ENCODE results near the gene KIF6.
"Not testable (repeated sequence)": the region's sequence is repeated elsewhere in the genome, so short reads cannot be mapped to it uniquely, and the experiment has no call there.

KIF6 gene

GRCh38 chr6:39517756-39518155, 207.5 kb downstream of the KIF6 start:
- Histone ChIP-seq H3K36me3 (ENCODE audit: control insufficient read depth in 4 of 4, insufficient read depth in 4 of 4, low read length in 3 of 4) (no peaks in the 10 kb centered on the region), H3K4me1 (ENCODE audit: control extremely low read depth in 1 of 4, control insufficient read depth in 4 of 4, insufficient read depth in 4 of 4, low read length in 3 of 4) (no peaks in the 10 kb centered on the region), H3K9me3 (ENCODE audit: control extremely low read depth in 1 of 5, control insufficient read depth in 4 of 5, insufficient read depth in 2 of 5, low read depth in 1 of 5, low read length in 4 of 5) (no peaks in the 10 kb centered on the region), H3K4me3 (ENCODE audit: control insufficient read depth in 1 of 7, extremely low read depth in 1 of 7, insufficient read depth in 4 of 7, low read depth in 2 of 7, low read length in 6 of 7) (no peak overlapping the region), H3K27ac (ENCODE audit: insufficient read depth in 1 of 2, low read depth in 1 of 2, low read length in 2 of 2, poor library complexity in 1 of 2, severe bottlenecking in 2 of 2) (no peak overlapping the region), H3K27me3 (replicated peaks in 2 of 5; ENCODE audit: control insufficient read depth in 4 of 5, insufficient read depth in 5 of 5, low read length in 4 of 5) (peaks cover 0 to 10% (median 4%) of the 10 kb centered on the region in 5 experiments)
- DNase-seq: no peak
- POLR2A ChIA-PET: no interaction called here
- no CpG with 5 or more reads among the region's 1 CpG for WGBS (ENCODE audit: insufficient coverage)
- CTCF ChIA-PET: interaction anchor here (1.1 kb wide), 1 partner anchor 8 kb away, joined by 3 read pairs; no protein-coding TSS in a partner anchor

GRCh38 chr6:39516471-39516870, 208.7 kb downstream of the KIF6 start:
- no peaks in the 10 kb centered on the region for H3K9me3 ChIP-seq (ENCODE audit: control extremely low read depth in 1 of 5, control insufficient read depth in 4 of 5, insufficient read depth in 2 of 5, low read depth in 1 of 5, low read length in 4 of 5)
- H3K4me3 ChIP-seq (ENCODE audit: control insufficient read depth in 1 of 7, extremely low read depth in 1 of 7, insufficient read depth in 4 of 7, low read depth in 2 of 7, low read length in 6 of 7): no peak overlapping the region
- ChIA-PET POLR2A (no interaction called here), CTCF (no interaction called here)
- no peak for DNase-seq
- peaks cover 0 to 10% (median 4%) of the 10 kb centered on the region in 5 experiments for H3K27me3 ChIP-seq (replicated peaks in 2 of 5; ENCODE audit: control insufficient read depth in 4 of 5, insufficient read depth in 5 of 5, low read length in 4 of 5)
- H3K36me3 ChIP-seq (ENCODE audit: control insufficient read depth in 4 of 4, insufficient read depth in 4 of 4, low read length in 3 of 4): no peaks in the 10 kb centered on the region
- no peak overlapping the region for H3K27ac ChIP-seq (ENCODE audit: insufficient read depth in 1 of 2, low read depth in 1 of 2, low read length in 2 of 2, poor library complexity in 1 of 2, severe bottlenecking in 2 of 2)
- no peaks in the 10 kb centered on the region for H3K4me1 ChIP-seq (ENCODE audit: control extremely low read depth in 1 of 4, control insufficient read depth in 4 of 4, insufficient read depth in 4 of 4, low read length in 3 of 4)

GRCh38 chr6:39515471-39515870, 209.7 kb downstream of the KIF6 start:
- POLR2A ChIA-PET: no interaction called here
- CTCF ChIA-PET: no interaction called here
- Histone ChIP-seq H3K9me3 (ENCODE audit: control extremely low read depth in 1 of 5, control insufficient read depth in 4 of 5, insufficient read depth in 2 of 5, low read depth in 1 of 5, low read length in 4 of 5) (no peaks in the 10 kb centered on the region), H3K4me3 (ENCODE audit: control insufficient read depth in 1 of 7, extremely low read depth in 1 of 7, insufficient read depth in 4 of 7, low read depth in 2 of 7, low read length in 6 of 7) (no peak overlapping the region), H3K36me3 (ENCODE audit: control insufficient read depth in 4 of 4, insufficient read depth in 4 of 4, low read length in 3 of 4) (no peaks in the 10 kb centered on the region), H3K27ac (ENCODE audit: insufficient read depth in 1 of 2, low read depth in 1 of 2, low read length in 2 of 2, poor library complexity in 1 of 2, severe bottlenecking in 2 of 2) (no peak overlapping the region), H3K27me3 (replicated peaks in 2 of 5; ENCODE audit: control insufficient read depth in 4 of 5, insufficient read depth in 5 of 5, low read length in 4 of 5) (peaks cover 0 to 10% (median 4%) of the 10 kb centered on the region in 5 experiments), H3K4me1 (ENCODE audit: control extremely low read depth in 1 of 4, control insufficient read depth in 4 of 4, insufficient read depth in 4 of 4, low read length in 3 of 4) (no peaks in the 10 kb centered on the region)
- WGBS (ENCODE audit: insufficient coverage): no CpG with 5 or more reads among the region's 4 CpGs
- DNase-seq: no peak

GRCh38 chr6:39515006-39515405, 210.2 kb downstream of the KIF6 start:
- no peak for DNase-seq
- POLR2A ChIA-PET: no interaction called here

GRCh38 chr6:39509831-39510230, 215.4 kb downstream of the KIF6 start:
- WGBS (ENCODE audit: insufficient coverage): 100% methylated on average over 1 of the region's 5 CpGs
- POLR2A ChIA-PET; DNase-seq; H3K9me3 ChIP-seq (ENCODE audit: control extremely low read depth in 1 of 5, control insufficient read depth in 4 of 5, insufficient read depth in 2 of 5, low read depth in 1 of 5, low read length in 4 of 5); H3K27ac ChIP-seq (ENCODE audit: insufficient read depth in 1 of 2, low read depth in 1 of 2, low read length in 2 of 2, poor library complexity in 1 of 2, severe bottlenecking in 2 of 2); H3K36me3 ChIP-seq (ENCODE audit: control insufficient read depth in 4 of 4, insufficient read depth in 4 of 4, low read length in 3 of 4); H3K27me3 ChIP-seq (replicated peaks in 2 of 5; ENCODE audit: control insufficient read depth in 4 of 5, insufficient read depth in 5 of 5, low read length in 4 of 5); H3K4me1 ChIP-seq (ENCODE audit: control extremely low read depth in 1 of 4, control insufficient read depth in 4 of 4, insufficient read depth in 4 of 4, low read length in 3 of 4); H3K4me3 ChIP-seq (ENCODE audit: control insufficient read depth in 1 of 7, extremely low read depth in 1 of 7, insufficient read depth in 4 of 7, low read depth in 2 of 7, low read length in 6 of 7): not testable (repeated sequence)
- CTCF ChIA-PET: interaction anchor here (0.8 kb wide), 1 partner anchor 8 kb away, joined by 3 read pairs; no protein-coding TSS in a partner anchor

More at GRCh38 chr6:39515006-39515405, 210.2 kb downstream of the KIF6 start:
- CTCF ChIA-PET: no interaction called here
- H3K27ac ChIP-seq (ENCODE audit: insufficient read depth in 1 of 2, low read depth in 1 of 2, low read length in 2 of 2, poor library complexity in 1 of 2, severe bottlenecking in 2 of 2): no peak overlapping the region
- H3K36me3 ChIP-seq (ENCODE audit: control insufficient read depth in 4 of 4, insufficient read depth in 4 of 4, low read length in 3 of 4): no peaks in the 10 kb centered on the region
- no peak overlapping the region for H3K4me3 ChIP-seq (ENCODE audit: control insufficient read depth in 1 of 7, extremely low read depth in 1 of 7, insufficient read depth in 4 of 7, low read depth in 2 of 7, low read length in 6 of 7)
- 97% methylated on average over 3 of the region's 3 CpGs for WGBS (ENCODE audit: insufficient coverage)
- no peaks in the 10 kb centered on the region for H3K4me1 ChIP-seq (ENCODE audit: control extremely low read depth in 1 of 4, control insufficient read depth in 4 of 4, insufficient read depth in 4 of 4, low read length in 3 of 4)
- no peaks in the 10 kb centered on the region for H3K9me3 ChIP-seq (ENCODE audit: control extremely low read depth in 1 of 5, control insufficient read depth in 4 of 5, insufficient read depth in 2 of 5, low read depth in 1 of 5, low read length in 4 of 5)
- H3K27me3 ChIP-seq (replicated peaks in 2 of 5; ENCODE audit: control insufficient read depth in 4 of 5, insufficient read depth in 5 of 5, low read length in 4 of 5): peaks cover 0 to 10% (median 4%) of the 10 kb centered on the region in 5 experiments

- no peaks in the 10 kb centered on the region for H3K4me1 ChIP-seq (ENCODE audit: control extremely low read depth in 1 of 4, control insufficient read depth in 4 of 4, insufficient read depth in 4 of 4, low read length in 3 of 4)
- 89% methylated on average over 9 of the region's 9 CpGs for WGBS (ENCODE audit: insufficient coverage)
- peaks cover 0 to under 1% (median 0%) of the 10 kb centered on the region in 5 experiments for H3K27me3 ChIP-seq (replicated peaks in 2 of 5; ENCODE audit: control insufficient read depth in 4 of 5, insufficient read depth in 5 of 5, low read length in 4 of 5)
- no peak overlapping the region for H3K27ac ChIP-seq (ENCODE audit: insufficient read depth in 1 of 2, low read depth in 1 of 2, low read length in 2 of 2, poor library complexity in 1 of 2, severe bottlenecking in 2 of 2)
- no peaks in the 10 kb centered on the region for H3K36me3 ChIP-seq (ENCODE audit: control insufficient read depth in 4 of 4, insufficient read depth in 4 of 4, low read length in 3 of 4)
- ChIA-PET CTCF (no interaction called here), POLR2A (no interaction called here)
- H3K4me3 ChIP-seq (ENCODE audit: control insufficient read depth in 1 of 7, extremely low read depth in 1 of 7, insufficient read depth in 4 of 7, low read depth in 2 of 7, low read length in 6 of 7): no peak overlapping the region
- H3K9me3 ChIP-seq (ENCODE audit: control extremely low read depth in 1 of 5, control insufficient read depth in 4 of 5, insufficient read depth in 2 of 5, low read depth in 1 of 5, low read length in 4 of 5): peaks cover 0 to 8% (median 0%) of the 10 kb centered on the region in 5 experiments
- no peak for DNase-seq
Observed at GRCh38 chr6:39508515-39508914, 216.7 kb downstream of the KIF6 start.

- DNase-seq: no peak
- Histone ChIP-seq H3K4me1 (ENCODE audit: control extremely low read depth in 1 of 4, control insufficient read depth in 4 of 4, insufficient read depth in 4 of 4, low read length in 3 of 4) (no peaks in the 10 kb centered on the region), H3K27me3 (replicated peaks in 2 of 5; ENCODE audit: control insufficient read depth in 4 of 5, insufficient read depth in 5 of 5, low read length in 4 of 5) (no peaks in the 10 kb centered on the region), H3K4me3 (ENCODE audit: control insufficient read depth in 1 of 7, extremely low read depth in 1 of 7, insufficient read depth in 4 of 7, low read depth in 2 of 7, low read length in 6 of 7) (no peak overlapping the region), H3K9me3 (ENCODE audit: control extremely low read depth in 1 of 5, control insufficient read depth in 4 of 5, insufficient read depth in 2 of 5, low read depth in 1 of 5, low read length in 4 of 5) (peaks cover 0 to 15% (median under 1%) of the 10 kb centered on the region in 5 experiments), H3K27ac (ENCODE audit: insufficient read depth in 1 of 2, low read depth in 1 of 2, low read length in 2 of 2, poor library complexity in 1 of 2, severe bottlenecking in 2 of 2) (no peak overlapping the region), H3K36me3 (ENCODE audit: control insufficient read depth in 4 of 4, insufficient read depth in 4 of 4, low read length in 3 of 4) (no peaks in the 10 kb centered on the region)
- WGBS (ENCODE audit: insufficient coverage): 100% methylated on average over 3 of the region's 3 CpGs
- POLR2A ChIA-PET: no interaction called here
- CTCF ChIA-PET: no interaction called here
Observed at GRCh38 chr6:39507331-39507998, 217.7 kb downstream of the KIF6 start.
